ENCODE results near the gene GDA. TPM values are rescaled to one million over a fixed set of nuclear protein-coding genes. Genes with fewer than 3 reads are reported as not detected.
"Not testable (repeated sequence)": the region's sequence is repeated elsewhere in the genome, so short reads cannot be mapped to it uniquely, and the experiment has no call there.

The GDA gene
- total RNA-seq, 2 experiments from 2014 or later = not detected

GRCh38 chr9:72280913-72281500, 131.8 kb downstream of the GDA start:
- H3K27me3 Mint-ChIP-seq = peaks cover 1% of the 10 kb centered on the region
- H3K27ac Mint-ChIP-seq = no peak overlapping the region
- H3K4me3 Mint-ChIP-seq = no peak overlapping the region
- no peaks in the 10 kb centered on the region for H3K9me3 Mint-ChIP-seq
- no peaks in the 10 kb centered on the region for H3K36me3 Mint-ChIP-seq (ENCODE audit: low read depth)
- ChIA-PET POLR2A (no interaction called here), CTCF (interaction anchor here (0.7 to 5.8 kb wide), 38 partner anchors 9 to 800 kb away, joined by 3 to 46 read pairs (median 4); partner anchors contain the start of gene ZFAND5)
- H3K4me1 Mint-ChIP-seq = no peaks in the 10 kb centered on the region
- peak; percentile 75 for DNase-seq

GRCh38 chr9:72289401-72289800, 140.2 kb downstream of the GDA start:
- no peak overlapping the region for H3K27ac Mint-ChIP-seq
- peaks cover 9% of the 10 kb centered on the region for H3K27me3 Mint-ChIP-seq
- no peak overlapping the region for H3K4me3 Mint-ChIP-seq
- no peaks in the 10 kb centered on the region for H3K9me3 Mint-ChIP-seq
- POLR2A ChIA-PET = no interaction called here
- no peak for DNase-seq
- peaks cover 5% of the 10 kb centered on the region for H3K4me1 Mint-ChIP-seq
- CTCF ChIA-PET = interaction anchor here (0.8 to 1.1 kb wide), 3 partner anchors 8 to 300 kb away, joined by 3 to 4 read pairs (median 3); no protein-coding TSS in a partner anchor
- H3K36me3 Mint-ChIP-seq (ENCODE audit: low read depth) = no peaks in the 10 kb centered on the region

- Mint-ChIP-seq H3K27ac (no peak overlapping the region), H3K36me3 (ENCODE audit: low read depth) (no peaks in the 10 kb centered on the region), H3K27me3 (peaks cover 9% of the 10 kb centered on the region), H3K4me1 (peaks cover 5% of the 10 kb centered on the region), H3K9me3 (no peaks in the 10 kb centered on the region), H3K4me3 (no peak overlapping the region)
- ChIA-PET POLR2A (interaction anchor here (0.6 kb wide), 1 partner anchor 85 kb away, joined by 4 read pairs; no protein-coding TSS in a partner anchor), CTCF (interaction anchor here (0.8 to 1.1 kb wide), 4 partner anchors 9 to 299 kb away, joined by 3 to 4 read pairs (median 3); no protein-coding TSS in a partner anchor)
- DNase-seq = no peak
Observed at GRCh38 chr9:72290311-72290710, 141.1 kb downstream of the GDA start.

GRCh38 chr9:72291576-72291975, 142.3 kb downstream of the GDA start:
- H3K27ac Mint-ChIP-seq; H3K36me3 Mint-ChIP-seq (ENCODE audit: low read depth); DNase-seq; H3K9me3 Mint-ChIP-seq; H3K27me3 Mint-ChIP-seq; H3K4me3 Mint-ChIP-seq; POLR2A ChIA-PET; H3K4me1 Mint-ChIP-seq: not testable (repeated sequence)
- CTCF ChIA-PET = interaction anchor here (1.3 to 2.9 kb wide), 7 partner anchors 11 to 303 kb away, joined by 3 to 13 read pairs (median 5); no protein-coding TSS in a partner anchor

GRCh38 chr9:72292256-72292682, 143.0 kb downstream of the GDA start:
- H3K4me3 Mint-ChIP-seq = no peak overlapping the region
- no peaks in the 10 kb centered on the region for H3K36me3 Mint-ChIP-seq (ENCODE audit: low read depth)
- H3K4me1 Mint-ChIP-seq = peaks cover 7% of the 10 kb centered on the region
- H3K9me3 Mint-ChIP-seq = no peaks in the 10 kb centered on the region
- DNase-seq = no peak
- POLR2A ChIA-PET = interaction anchor here (1.0 kb wide), 1 partner anchor 73 kb away, joined by 3 read pairs; the partner anchor contains the start of gene ZFAND5
- CTCF ChIA-PET = interaction anchor here (1.0 to 2.9 kb wide), 9 partner anchors 11 to 302 kb away, joined by 3 to 13 read pairs (median 5); no protein-coding TSS in a partner anchor
- H3K27me3 Mint-ChIP-seq = peaks cover 5% of the 10 kb centered on the region
- no peak overlapping the region for H3K27ac Mint-ChIP-seq

- Mint-ChIP-seq H3K4me3 (no peak overlapping the region), H3K27ac (no peak overlapping the region), H3K27me3 (peaks cover 3% of the 10 kb centered on the region), H3K9me3 (no peaks in the 10 kb centered on the region), H3K4me1 (peaks cover 10% of the 10 kb centered on the region), H3K36me3 (ENCODE audit: low read depth) (no peaks in the 10 kb centered on the region)
- ChIA-PET CTCF (interaction anchor here (0.5 to 2.9 kb wide), 11 partner anchors 11 to 301 kb away, joined by 3 to 13 read pairs (median 4); no protein-coding TSS in a partner anchor), POLR2A (interaction anchor here (1.0 kb wide), 1 partner anchor 72 kb away, joined by 3 read pairs; the partner anchor contains the start of gene ZFAND5)
- DNase-seq = no peak
Observed at GRCh38 chr9:72292874-72293607, 143.8 kb downstream of the GDA start.

GRCh38 chr9:72294936-72295335, 145.7 kb downstream of the GDA start:
- ChIA-PET CTCF (interaction anchor here (1.7 kb wide), 1 partner anchor 299 kb away, joined by 4 read pairs; no protein-coding TSS in a partner anchor), POLR2A (interaction anchor here (1.4 kb wide), 1 partner anchor 71 kb away, joined by 3 read pairs; no protein-coding TSS in a partner anchor)
- Mint-ChIP-seq H3K4me3 (no peak overlapping the region), H3K36me3 (ENCODE audit: low read depth) (peaks cover 3% of the 10 kb centered on the region), H3K9me3 (no peaks in the 10 kb centered on the region), H3K27ac (no peak overlapping the region), H3K4me1 (peaks cover 12% of the 10 kb centered on the region), H3K27me3 (peaks cover 3% of the 10 kb centered on the region)
- DNase-seq = no peak

- peaks cover 7% of the 10 kb centered on the region for H3K9me3 Mint-ChIP-seq
- H3K27ac Mint-ChIP-seq = no peak overlapping the region
- ChIA-PET POLR2A (interaction anchor here (1.4 kb wide), 1 partner anchor 68 kb away, joined by 4 read pairs; no protein-coding TSS in a partner anchor), CTCF (no interaction called here)
- DNase-seq = no peak
- H3K27me3 Mint-ChIP-seq = no peaks in the 10 kb centered on the region
- peaks cover 3% of the 10 kb centered on the region for H3K36me3 Mint-ChIP-seq (ENCODE audit: low read depth)
- no peak overlapping the region for H3K4me3 Mint-ChIP-seq
- H3K4me1 Mint-ChIP-seq = peaks cover 23% of the 10 kb centered on the region
Observed at GRCh38 chr9:72297516-72297915, 148.3 kb downstream of the GDA start.

- no peak for DNase-seq
- no peak overlapping the region for H3K4me3 Mint-ChIP-seq
- H3K9me3 Mint-ChIP-seq = peaks cover 7% of the 10 kb centered on the region
- H3K27ac Mint-ChIP-seq = no peak overlapping the region
- CTCF ChIA-PET = no interaction called here
- no peaks in the 10 kb centered on the region for H3K27me3 Mint-ChIP-seq
- peaks cover 27% of the 10 kb centered on the region for H3K4me1 Mint-ChIP-seq
- POLR2A ChIA-PET = no interaction called here
- peaks cover 3% of the 10 kb centered on the region for H3K36me3 Mint-ChIP-seq (ENCODE audit: low read depth)
Observed at GRCh38 chr9:72299017-72299603, 149.9 kb downstream of the GDA start.

- Mint-ChIP-seq H3K4me3 (no peak overlapping the region), H3K9me3 (peaks cover 7% of the 10 kb centered on the region), H3K27me3 (no peaks in the 10 kb centered on the region), H3K27ac (no peak overlapping the region), H3K36me3 (ENCODE audit: low read depth) (peaks cover 3% of the 10 kb centered on the region), H3K4me1 (peaks cover 44% of the 10 kb centered on the region)
- POLR2A ChIA-PET = interaction anchor here (1.3 kb wide), 1 partner anchor 65 kb away, joined by 4 read pairs; no protein-coding TSS in a partner anchor
- CTCF ChIA-PET = interaction anchor here (0.9 kb wide), 1 partner anchor 20 kb away, joined by 3 read pairs; no protein-coding TSS in a partner anchor
- no peak for DNase-seq
Observed at GRCh38 chr9:72300873-72301272, 151.6 kb downstream of the GDA start.

Measured in activated CD4-positive, alpha-beta memory T cell treated with anti-CD3 and anti-CD28 coated beads, Interleukin-2, amount 10 ng/mL, durations not matched to agents 7 days and 5 days (primary cell).